DMS153 treated with DMSO at 0.1 percent for 48 hours (cell line): ENCODE measurements around the gene TMEM38B.
"Not testable (repeated sequence)": the region's sequence is repeated elsewhere in the genome, so short reads cannot be mapped to it uniquely, and the experiment has no call there.

ENCODE experiments used
- DNase-seq: peaks from one replicate; lab custom pipeline; 2025; ENCODE audit not compliant: unreplicated experiment; lab: John Stamatoyannopoulos, UW

Gene TMEM38B

GRCh38 chr9:105714020-105714331 is 19.6 kb downstream of the TMEM38B start:
- DNase-seq: no peak

GRCh38 chr9:105716146-105716545 is 21.8 kb downstream of the TMEM38B start:
- DNase-seq: no peak

- DNase-seq: no peak
Observed at GRCh38 chr9:105722099-105722498, 27.8 kb downstream of the TMEM38B start.

GRCh38 chr9:105725370-105725769 is 31.0 kb downstream of the TMEM38B start:
- DNase-seq: no peak

GRCh38 chr9:105728230-105728629 is 33.9 kb downstream of the TMEM38B start:
- DNase-seq: not testable (repeated sequence)

- DNase-seq: not testable (repeated sequence)
Observed at GRCh38 chr9:105731420-105731819, 37.1 kb downstream of the TMEM38B start.

GRCh38 chr9:105735366-105735765 is 41.0 kb downstream of the TMEM38B start:
- DNase-seq: no peak

- no peak for DNase-seq
Observed at GRCh38 chr9:105737205-105737604, 42.9 kb downstream of the TMEM38B start.

GRCh38 chr9:105742088-105742487 is 47.7 kb downstream of the TMEM38B start:
- DNase-seq: no peak

- not testable (repeated sequence) for DNase-seq
Observed at GRCh38 chr9:105747325-105747724, 53.0 kb downstream of the TMEM38B start.

- DNase-seq: no peak
Observed at GRCh38 chr9:105751761-105752160, 57.4 kb downstream of the TMEM38B start.

- no peak for DNase-seq
Observed at GRCh38 chr9:105757496-105758251, 63.3 kb downstream of the TMEM38B start.

- DNase-seq: no peak
Observed at GRCh38 chr9:105760053-105760452, 65.7 kb downstream of the TMEM38B start.

GRCh38 chr9:105782561-105783494 is 88.5 kb downstream of the TMEM38B start:
- not testable (repeated sequence) for DNase-seq

GRCh38 chr9:105783495-105783872 is 89.1 kb downstream of the TMEM38B start:
- DNase-seq: not testable (repeated sequence)

GRCh38 chr9:105786796-105787195 is 92.5 kb downstream of the TMEM38B start:
- DNase-seq: not testable (repeated sequence)

GRCh38 chr9:105816202-105816744 is 121.9 kb downstream of the TMEM38B start:
- no peak for DNase-seq

GRCh38 chr9:105816981-105817380 is 122.6 kb downstream of the TMEM38B start:
- no peak for DNase-seq

- DNase-seq: no peak
Observed at GRCh38 chr9:105818903-105819302, 124.6 kb downstream of the TMEM38B start.

GRCh38 chr9:105822814-105823213 is 128.5 kb downstream of the TMEM38B start:
- DNase-seq: no peak
